HepG2 (cell line): Measurements from ENCODE around the gene RELL1. TPM values are rescaled to one million over a fixed set of nuclear protein-coding genes. Genes with fewer than 3 reads are reported as not detected.

Source experiments
- ATAC-seq: fragments of 200-7000 bp; cut with Tn5 transposase; 3 replicates; pipeline ENCODE4 v1.9.1; 2020; ENCODE audit warnings: mild to moderate bottlenecking, moderate library complexity
- BruUV-seq: library from RNA; stranded (reverse); fragments of 400-500 nt; replicated peaks from 2 replicates; lab custom pipeline; 2021; lab: Mats Ljungman, UMichigan
- CTCF ChIA-PET: fragments of 300-600 bp; formaldehyde crosslinking; extraction: SDS; loops from one replicate; lab custom pipeline; 2021; ENCODE audit warnings: low total read pairs, inconsistent platforms, low intra/inter-chr PET ratio; lab: Yijun Ruan, JAX
- POLR2A ChIA-PET: fragments of 350-600 bp; sonication (Branson Sonifier 250); formaldehyde crosslinking; loops from one replicate; lab custom pipeline; 2020; ENCODE audit warnings: antibody characterized with exemption, inconsistent platforms; lab: Yijun Ruan, JAX
- DNase-seq: peaks from one replicate; pipeline ENCODE4 v3.0.0-alpha.2; 2015; ENCODE audit warnings: low spot score
- FAIRE-seq: peaks from 3 replicates; lab custom pipeline; 2011; peaks lifted over from hg19 to GRCh38; lab: Jason Lieb, UNC
- H2AFZ ChIP-seq: one replicate; pipeline ENCODE4 v1.6.1; 2011; ENCODE audit warnings: low read length, inconsistent platforms
- H3K27ac ChIP-seq: fragments of 300-600 bp; 3 replicates; pipeline ENCODE4 v1.8.0; 2011; ENCODE audit warnings: mixed run types, mild to moderate bottlenecking, mixed read lengths, low read length, inconsistent platforms; ENCODE audit not compliant: insufficient read depth; ENCODE audit errors: extremely low read length
- H3K27me3 ChIP-seq, 2 experiments: fragments of 200-600 bp in 1 of 2; 2 replicates in 1 of 2; 3 replicates in 1 of 2; pipeline versions ENCODE4 v1.6.0 to v1.8.0; 2011; ENCODE audit warnings: low read length in 2 of 2, mild to moderate bottlenecking in 2 of 2, moderate library complexity in 2 of 2, inconsistent platforms in 1 of 2; ENCODE audit not compliant: insufficient read depth in 2 of 2, control insufficient read depth in 1 of 2
- H3K36me3 ChIP-seq, 2 experiments: fragments of 200-600 bp in 1 of 2; replicated peaks in 1 of 2; 2 replicates in 1 of 2; 3 replicates in 1 of 2; pipeline versions ENCODE4 v1.5.1 to v1.8.0; 2011; ENCODE audit warnings: low read length in 2 of 2, inconsistent platforms in 1 of 2; ENCODE audit not compliant: insufficient read depth in 2 of 2, control insufficient read depth in 1 of 2
- H3K4me1 ChIP-seq: 2 replicates; pipeline ENCODE4 v1.5.1; 2012; ENCODE audit warnings: low read length, inconsistent platforms; ENCODE audit not compliant: insufficient read depth
- H3K4me2 ChIP-seq: 2 replicates; pipeline ENCODE4 v1.6.0; 2011; ENCODE audit warnings: low read depth, low read length, inconsistent platforms
- H3K4me3 ChIP-seq, 3 experiments: fragments of 200-600 bp in 1 of 3; sonication (generic), shearing (Covaris generic) in 1 of 3; replicated peaks in 1 of 3; 2 replicates each; pipeline ENCODE4 v1.5.1; 2011 to 2016; ENCODE audit warnings: low read length in 3 of 3, inconsistent platforms in 2 of 3, low read depth in 2 of 3, mild to moderate bottlenecking in 2 of 3, control low read depth in 1 of 3, mixed read lengths in 1 of 3; ENCODE audit not compliant: insufficient read depth in 1 of 3
- H3K79me2 ChIP-seq: one replicate; pipeline ENCODE4 v1.6.1; 2011; ENCODE audit warnings: low read length, inconsistent platforms; ENCODE audit not compliant: insufficient read depth
- H3K9ac ChIP-seq: 2 replicates; pipeline ENCODE4 v1.6.0; 2011; ENCODE audit warnings: mild to moderate bottlenecking, low read depth, low read length, inconsistent platforms; ENCODE audit not compliant: insufficient read depth
- H3K9me3 ChIP-seq: 2 replicates; pipeline ENCODE4 v1.5.1; 2012; ENCODE audit warnings: mild to moderate bottlenecking, low read length
- H4K20me1 ChIP-seq: 2 replicates; pipeline ENCODE4 v1.6.0; 2011; ENCODE audit warnings: inconsistent platforms, mild to moderate bottlenecking, low read length, moderate library complexity; ENCODE audit not compliant: insufficient read depth
- CBX2 ChIP-seq, 2 experiments: fragments of 200-600 bp in 1 of 2; sonication (generic); formaldehyde crosslinking in 1 of 2; IDR thresholded peaks; 2 replicates each; pipeline versions ENCODE4 v1.7.0 to v1.8.1; 2018 to 2022; ENCODE audit warnings: low read depth in 2 of 2, low read length in 1 of 2, mild to moderate bottlenecking in 1 of 2, missing genetic modification reagents in 1 of 2
- CERS6 ChIP-seq: sonication (generic); formaldehyde crosslinking; IDR thresholded peaks from 2 replicates; pipeline ENCODE4 v1.5.0; 2020; ENCODE audit warnings: missing genetic modification reagents
- HIC2 ChIP-seq: sonication (generic); formaldehyde crosslinking; IDR thresholded peaks from 2 replicates; pipeline ENCODE4 v1.9.0; 2022; ENCODE audit warnings: low read depth, missing genetic modification reagents
- KDM5A ChIP-seq: fragments of 200-600 bp; sonication (generic); IDR thresholded peaks from 2 replicates; pipeline ENCODE4 v1.7.0; 2018; ENCODE audit warnings: antibody characterized with exemption, mild to moderate bottlenecking, low read length, borderline replicate concordance
- KDM5B ChIP-seq: sonication (generic); formaldehyde crosslinking; IDR thresholded peaks from 2 replicates; pipeline ENCODE4 v1.4.0; 2020; ENCODE audit warnings: missing genetic modification reagents, mild to moderate bottlenecking, borderline replicate concordance
- ZKSCAN5 ChIP-seq: sonication (generic); formaldehyde crosslinking; IDR thresholded peaks from 2 replicates; pipeline ENCODE4 v1.5.1; 2020; ENCODE audit warnings: mild to moderate bottlenecking, missing genetic modification reagents
- ZNF644 ChIP-seq: IDR thresholded peaks from 2 replicates; pipeline ENCODE4 v1.6.1; 2016; ENCODE audit warnings: low read depth
- ZNF878 ChIP-seq: sonication (generic); formaldehyde crosslinking; IDR thresholded peaks from 2 replicates; pipeline ENCODE4 v1.8.1; 2023; ENCODE audit warnings: mild to moderate bottlenecking, missing genetic modification reagents, moderate library complexity
- ZXDC ChIP-seq: sonication (generic); formaldehyde crosslinking; IDR thresholded peaks from 2 replicates; pipeline ENCODE4 v1.5.0; 2020; ENCODE audit warnings: mild to moderate bottlenecking, missing genetic modification reagents
- WGBS: methylation state at CpG from one replicate; pipeline ENCODE4 v1.1.6; 2017; ENCODE audit warnings: low lambda C conversion rate; 5-methylcytosine and 5-hydroxymethylcytosine counted together
- in situ Hi-C: cut with HindIII; loops from 2 replicates; pipeline ENCODE4 v1.10.0; 2017; ENCODE audit warnings: low pct_unique_long_range_greater_than_20kb; ENCODE audit not compliant: extremely low pct_ligation_motif_present
- intact Hi-C: fragments of 100-400 bp; cut with micrococcal nuclease; formaldehyde crosslinking; loops from one replicate; pipeline ENCODE4 v1.10.0; 2022; ENCODE audit not compliant: unreplicated experiment
- polyA plus RNA-seq, 8 experiments: library from polyadenylated mRNA; depleted of rRNA in 3 of 8; stranded (reverse) in 7 of 8; unstranded in 1 of 8; fragments of >200 nt; fragmentation: Illumina TruSeq in 4 of 8; extraction: Trizol in 4 of 8; gene quantifications; 2 replicates each; pipeline versions ENCODE4 v1.2.1 to v1.2.3, GENCODE V29; 2011 to 2016; ENCODE audit warnings: low read depth in 4 of 8, missing spikeins in 1 of 8, mixed read lengths in 1 of 8; ENCODE audit not compliant: insufficient read depth in 1 of 8
- total RNA-seq, 5 experiments: library from RNA; depleted of rRNA; stranded (reverse); fragments of >200 nt; fragmentation: Illumina TruSeq; extraction: Trizol; gene quantifications; 2 replicates each; pipeline ENCODE4 v1.2.3, GENCODE V29; 2016; ENCODE audit warnings: low read depth in 1 of 5
- TF ChIP-seq, protein P1 (sequence below): sonication (generic); formaldehyde crosslinking; IDR thresholded peaks from 2 replicates; pipeline ENCODE4 v1.4.0; 2020; ENCODE audit warnings: mild to moderate bottlenecking, missing genetic modification reagents

The RELL1 gene
- total and polyA plus RNA-seq, 2 of the 13 experiments (the other 11 are each of a cell fraction or from before 2014, with no cell fraction given): 8.4 to 58.4 TPM

DNA sequence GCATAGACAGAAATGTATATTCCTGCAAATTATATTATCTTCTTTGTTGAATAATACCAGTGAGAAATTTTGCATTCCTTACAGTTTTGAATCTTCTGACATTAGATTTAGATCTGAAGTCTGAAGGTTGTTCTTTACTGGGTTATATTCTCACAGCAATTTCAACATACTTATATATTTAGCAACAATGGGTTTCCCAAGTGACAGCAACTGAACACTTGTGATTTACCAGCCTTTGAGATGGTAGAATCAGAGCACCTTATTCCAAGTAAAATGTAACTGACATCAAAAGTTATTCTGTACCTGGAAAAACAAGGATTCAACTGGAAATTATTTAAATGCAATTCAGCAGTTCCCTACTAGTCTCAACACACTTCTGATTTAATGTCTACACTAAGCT lies 66.0 kb downstream of the RELL1 start:
- H3K4me3 ChIP-seq: no peak overlapping the region
- H3K4me2 ChIP-seq: no peak overlapping the region
- TF ChIP-seq ZNF878 (CRISPR knock-in tag) (no peak), KDM5A (no peak), CBX2 (IDR thresholded peaks at IDR 0.05; ENCODE audit: low read depth, low read length) (no peak), CBX2 (CRISPR knock-in tag; IDR thresholded peaks at IDR 0.05; ENCODE audit: low read depth) (no peak), ZNF644 (no peak)
- TF ChIP-seq, all 625 proteins: peak for 0
- H3K9ac ChIP-seq: no peak overlapping the region
- no peaks in the 10 kb centered on the region for H3K79me2 ChIP-seq
- peaks cover 3 to 5% of the 10 kb centered on the region in 2 experiments; a peak in 2 of 5 replicates for H3K36me3 ChIP-seq
- no TSS peak for BruUV-seq
- no peaks in the 10 kb centered on the region for H3K9me3 ChIP-seq
- no peaks in the 10 kb centered on the region for H3K27me3 ChIP-seq
- ATAC-seq: no peak
- POLR2A ChIA-PET: no interaction called here
- FAIRE-seq: no peak
- no peak for DNase-seq
- no peak overlapping the region for H2AFZ ChIP-seq
- H4K20me1 ChIP-seq: no peaks in the 10 kb centered on the region
- CTCF ChIA-PET: no interaction called here
- H3K4me1 ChIP-seq: no peaks in the 10 kb centered on the region
- H3K27ac ChIP-seq: no peak overlapping the region
- in situ Hi-C loops (no loop called here), intact Hi-C loops (no loop called here)

- DNase-seq: no peak
- Histone ChIP-seq H3K4me1 (no peaks in the 10 kb centered on the region), H3K27ac (no peak overlapping the region), H2AFZ (no peak overlapping the region), H3K36me3 (peaks cover 5 to 9% of the 10 kb centered on the region in 2 experiments; a peak in 3 of 5 replicates), H3K79me2 (no peaks in the 10 kb centered on the region), H3K9ac (no peak overlapping the region), H3K4me2 (no peak overlapping the region), H3K27me3 (no peaks in the 10 kb centered on the region), H3K4me3 (no peak overlapping the region), H3K9me3 (no peaks in the 10 kb centered on the region), H4K20me1 (no peaks in the 10 kb centered on the region)
- no peak for FAIRE-seq
- in situ Hi-C loops (no loop called here), intact Hi-C loops (no loop called here)
- ATAC-seq: no peak
- CTCF ChIA-PET: no interaction called here
- 97% methylated on average over 3 of the region's 3 CpGs for WGBS
- POLR2A ChIA-PET: no interaction called here
- BruUV-seq: no TSS peak
- TF ChIP-seq CBX2 (IDR thresholded peaks at IDR 0.05; ENCODE audit: low read depth, low read length) (no peak), CBX2 (CRISPR knock-in tag; IDR thresholded peaks at IDR 0.05; ENCODE audit: low read depth) (no peak), ZKSCAN5 (CRISPR knock-in tag) (no peak), HIC2 (no peak), KDM5B (no peak), CERS6 (CRISPR knock-in tag) (no peak), ZXDC (CRISPR knock-in tag) (no peak)
- TF ChIP-seq, protein P1, sequence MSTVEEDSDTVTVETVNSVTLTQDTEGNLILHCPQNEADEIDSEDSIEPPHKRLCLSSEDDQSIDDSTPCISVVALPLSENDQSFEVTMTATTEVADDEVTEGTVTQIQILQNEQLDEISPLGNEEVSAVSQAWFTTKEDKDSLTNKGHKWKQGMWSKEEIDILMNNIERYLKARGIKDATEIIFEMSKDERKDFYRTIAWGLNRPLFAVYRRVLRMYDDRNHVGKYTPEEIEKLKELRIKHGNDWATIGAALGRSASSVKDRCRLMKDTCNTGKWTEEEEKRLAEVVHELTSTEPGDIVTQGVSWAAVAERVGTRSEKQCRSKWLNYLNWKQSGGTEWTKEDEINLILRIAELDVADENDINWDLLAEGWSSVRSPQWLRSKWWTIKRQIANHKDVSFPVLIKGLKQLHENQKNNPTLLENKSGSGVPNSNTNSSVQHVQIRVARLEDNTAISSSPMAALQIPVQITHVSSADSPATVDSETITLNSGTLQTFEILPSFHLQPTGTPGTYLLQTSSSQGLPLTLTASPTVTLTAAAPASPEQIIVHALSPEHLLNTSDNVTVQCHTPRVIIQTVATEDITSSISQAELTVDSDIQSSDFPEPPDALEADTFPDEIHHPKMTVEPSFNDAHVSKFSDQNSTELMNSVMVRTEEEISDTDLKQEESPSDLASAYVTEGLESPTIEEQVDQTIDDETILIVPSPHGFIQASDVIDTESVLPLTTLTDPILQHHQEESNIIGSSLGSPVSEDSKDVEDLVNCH (CRISPR knock-in tag): no peak
Measured at GRCh38 chr4:37615720-37616063, 70.5 kb downstream of the RELL1 start.
